WERI-Rb-1 (cell line): Measurements from ENCODE around the gene IL15.
"Not testable (repeated sequence)": the region's sequence is repeated elsewhere in the genome, so short reads cannot be mapped to it uniquely, and the experiment has no call there.

Source experiments
- DNase-seq: peaks from one replicate; pipeline ENCODE4 v3.0.0-alpha.2; 2020
- H3K27ac ChIP-seq: fragments of 250-450 bp; sonication (Bioruptor Pico); 2 replicates; pipeline ENCODE4 v1.5.1; 2020; ENCODE audit warnings: mild to moderate bottlenecking, moderate library complexity
- H3K27me3 ChIP-seq: fragments of 250-450 bp; sonication (Bioruptor Pico); 2 replicates; pipeline ENCODE4 v1.5.1; 2021; ENCODE audit warnings: mild to moderate bottlenecking, low read depth, moderate library complexity; ENCODE audit not compliant: insufficient read depth, severe bottlenecking
- H3K36me3 ChIP-seq: fragments of 250-450 bp; sonication (Bioruptor Pico); 2 replicates; pipeline ENCODE4 v1.5.1; 2020; ENCODE audit warnings: mild to moderate bottlenecking, moderate library complexity
- H3K4me3 ChIP-seq: 2 replicates; pipeline ENCODE4 v1.5.1; 2011; ENCODE audit warnings: low read depth, mild to moderate bottlenecking, control low read depth, low read length
- H3K9me3 ChIP-seq: fragments of 250-450 bp; sonication (Bioruptor Pico); 2 replicates; pipeline ENCODE4 v1.5.1; 2021; ENCODE audit warnings: mild to moderate bottlenecking, moderate library complexity; ENCODE audit not compliant: severe bottlenecking
- TF ChIP-seq, protein P1 (sequence below): IDR thresholded peaks from 2 replicates; pipeline ENCODE4 v1.5.1; 2011; ENCODE audit warnings: low read depth, mild to moderate bottlenecking, control low read depth, inconsistent platforms, low read length

The IL15 gene

DNA sequence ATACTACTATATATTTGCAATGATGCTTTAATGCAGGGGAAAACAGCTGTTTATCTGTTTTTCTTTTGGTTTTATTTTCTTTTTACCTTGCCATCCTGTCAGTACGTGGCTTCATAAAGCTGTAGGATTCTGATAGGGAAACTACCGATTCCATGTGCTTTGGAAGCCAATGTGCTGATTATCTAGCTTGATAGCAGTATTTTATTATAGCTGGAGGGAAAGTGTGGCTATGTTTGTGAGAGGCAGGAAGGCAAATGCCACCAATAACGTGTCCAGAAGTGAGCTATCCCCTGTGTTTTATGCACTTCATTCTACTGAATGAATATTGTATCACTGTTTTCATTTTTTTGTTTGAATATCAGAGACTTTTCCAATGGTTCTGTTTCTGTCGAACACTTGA, 43.7 kb downstream of the IL15 start:
- H3K27ac ChIP-seq: no peak overlapping the region
- TF ChIP-seq, protein P1, sequence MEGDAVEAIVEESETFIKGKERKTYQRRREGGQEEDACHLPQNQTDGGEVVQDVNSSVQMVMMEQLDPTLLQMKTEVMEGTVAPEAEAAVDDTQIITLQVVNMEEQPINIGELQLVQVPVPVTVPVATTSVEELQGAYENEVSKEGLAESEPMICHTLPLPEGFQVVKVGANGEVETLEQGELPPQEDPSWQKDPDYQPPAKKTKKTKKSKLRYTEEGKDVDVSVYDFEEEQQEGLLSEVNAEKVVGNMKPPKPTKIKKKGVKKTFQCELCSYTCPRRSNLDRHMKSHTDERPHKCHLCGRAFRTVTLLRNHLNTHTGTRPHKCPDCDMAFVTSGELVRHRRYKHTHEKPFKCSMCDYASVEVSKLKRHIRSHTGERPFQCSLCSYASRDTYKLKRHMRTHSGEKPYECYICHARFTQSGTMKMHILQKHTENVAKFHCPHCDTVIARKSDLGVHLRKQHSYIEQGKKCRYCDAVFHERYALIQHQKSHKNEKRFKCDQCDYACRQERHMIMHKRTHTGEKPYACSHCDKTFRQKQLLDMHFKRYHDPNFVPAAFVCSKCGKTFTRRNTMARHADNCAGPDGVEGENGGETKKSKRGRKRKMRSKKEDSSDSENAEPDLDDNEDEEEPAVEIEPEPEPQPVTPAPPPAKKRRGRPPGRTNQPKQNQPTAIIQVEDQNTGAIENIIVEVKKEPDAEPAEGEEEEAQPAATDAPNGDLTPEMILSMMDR: no peak
- no peak for DNase-seq
- H3K4me3 ChIP-seq: no peak overlapping the region
- no peaks in the 10 kb centered on the region for H3K9me3 ChIP-seq
- H3K36me3 ChIP-seq: no peaks in the 10 kb centered on the region
- no peaks in the 10 kb centered on the region for H3K27me3 ChIP-seq

DNA sequence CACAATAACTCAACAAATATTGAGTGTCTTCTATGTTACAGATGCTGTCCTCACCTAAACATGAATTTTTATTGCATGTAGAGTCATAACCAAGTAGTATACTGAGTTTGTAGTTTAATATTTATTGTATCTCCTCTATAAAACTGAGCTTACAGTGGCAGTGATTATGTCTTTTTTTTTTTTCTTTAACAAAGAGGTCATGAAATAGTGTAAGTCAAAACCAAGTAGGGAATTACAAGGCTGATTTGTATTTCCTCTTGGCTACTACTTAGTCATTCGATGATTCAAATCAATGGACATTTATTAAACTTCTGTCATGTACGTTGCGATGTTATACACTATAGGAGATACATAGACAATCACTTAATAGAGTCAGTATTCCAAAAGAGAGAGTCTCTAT, 48.4 kb downstream of the IL15 start:
- H3K27ac ChIP-seq: no peak overlapping the region
- TF ChIP-seq, protein P1: no peak
- H3K27me3 ChIP-seq: no peaks in the 10 kb centered on the region
- no peaks in the 10 kb centered on the region for H3K9me3 ChIP-seq
- no peak for DNase-seq
- H3K36me3 ChIP-seq: no peaks in the 10 kb centered on the region
- no peak overlapping the region for H3K4me3 ChIP-seq

DNA sequence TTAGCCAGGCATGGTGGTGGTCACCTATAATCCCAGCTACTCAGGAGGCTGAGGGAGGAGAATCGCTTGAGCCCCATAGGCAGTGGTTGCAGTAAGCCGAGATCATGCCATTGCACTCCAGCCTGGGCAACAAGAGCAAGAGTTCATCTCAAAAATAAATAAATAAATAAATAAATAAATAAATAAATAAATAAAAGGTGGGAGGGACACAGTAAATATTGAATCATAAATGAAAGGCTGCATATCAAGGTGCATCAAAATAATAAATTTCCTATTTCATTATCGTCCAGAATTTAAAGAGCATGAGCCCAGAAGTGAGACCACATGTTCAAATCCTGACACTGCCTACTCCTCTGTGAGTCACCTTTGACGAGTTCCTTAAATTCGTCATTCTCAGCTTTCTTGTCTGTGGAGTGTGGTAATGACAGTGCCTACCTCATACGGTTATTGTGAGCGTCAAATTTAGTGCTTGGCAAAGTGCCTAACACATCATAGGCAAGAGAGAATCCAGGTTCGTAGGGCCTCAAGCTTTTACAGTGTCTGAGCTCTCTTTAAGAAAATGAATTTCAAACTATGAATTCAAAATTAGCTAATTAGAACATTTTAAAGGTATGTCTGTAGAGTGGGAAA, 49.9 kb downstream of the IL15 start:
- Histone ChIP-seq H3K36me3 (no peaks in the 10 kb centered on the region), H3K9me3 (no peaks in the 10 kb centered on the region), H3K27ac (no peak overlapping the region), H3K4me3 (no peak overlapping the region), H3K27me3 (no peaks in the 10 kb centered on the region)
- TF ChIP-seq, protein P1: no peak
- DNase-seq: no peak

DNA sequence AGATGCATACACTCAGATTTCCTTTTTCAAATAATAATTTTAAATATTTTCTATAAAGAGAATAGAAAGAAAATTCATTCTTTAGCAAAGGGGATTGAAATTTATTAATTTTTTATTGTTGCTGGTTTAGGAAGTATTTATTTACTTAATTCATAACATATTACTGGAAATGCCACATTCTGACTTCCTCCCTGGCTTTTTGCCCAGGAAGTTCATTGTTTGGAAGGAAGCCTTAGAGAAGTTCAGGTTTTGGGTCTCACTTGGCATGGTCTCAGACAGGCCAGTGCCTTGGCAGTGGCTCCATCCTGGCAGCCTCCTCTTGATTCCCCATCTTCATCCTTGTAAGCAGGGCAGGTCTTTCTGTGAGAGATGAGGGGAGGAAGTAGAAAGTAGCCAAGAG, 50.5 kb downstream of the IL15 start:
- TF ChIP-seq, protein P1: no peak
- no peak overlapping the region for H3K27ac ChIP-seq
- DNase-seq: no peak

DNA sequence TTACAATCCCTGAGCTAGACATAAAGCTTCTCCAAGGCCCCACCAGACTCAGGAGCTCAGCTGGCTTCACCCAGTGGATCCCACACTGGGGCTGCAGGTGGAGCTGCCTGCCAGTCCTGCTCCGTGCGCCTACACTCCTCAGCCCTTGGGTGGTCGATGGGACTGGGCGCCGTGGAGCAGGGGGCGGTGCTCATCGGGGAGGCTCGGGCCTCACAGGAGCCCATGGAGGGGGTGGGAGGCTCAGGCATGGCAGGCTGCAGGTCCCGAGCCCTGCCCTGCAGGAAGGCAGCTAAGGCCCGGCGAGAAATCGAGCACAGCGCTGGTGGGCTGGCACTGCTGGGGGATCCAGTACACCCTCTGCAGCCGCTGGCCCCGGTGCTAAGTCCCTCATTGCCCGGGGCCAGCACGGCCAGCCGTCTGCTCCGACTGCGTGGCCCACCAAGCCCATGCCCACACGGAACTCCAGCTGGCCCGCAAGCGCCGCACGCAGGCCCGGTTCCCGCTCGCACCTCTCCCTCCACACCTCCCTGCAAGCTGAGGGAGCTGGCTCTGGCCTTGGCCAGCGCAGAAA, 53.4 kb downstream of the IL15 start:
- not testable (repeated sequence) for H3K4me3 ChIP-seq, DNase-seq, H3K27ac ChIP-seq, H3K36me3 ChIP-seq, H3K27me3 ChIP-seq, H3K9me3 ChIP-seq

More for the DNA sequence above, 50.5 kb downstream of the IL15 start:
- no peaks in the 10 kb centered on the region for H3K36me3 ChIP-seq
- no peaks in the 10 kb centered on the region for H3K9me3 ChIP-seq
- H3K4me3 ChIP-seq: no peak overlapping the region
- H3K27me3 ChIP-seq: no peaks in the 10 kb centered on the region

DNA sequence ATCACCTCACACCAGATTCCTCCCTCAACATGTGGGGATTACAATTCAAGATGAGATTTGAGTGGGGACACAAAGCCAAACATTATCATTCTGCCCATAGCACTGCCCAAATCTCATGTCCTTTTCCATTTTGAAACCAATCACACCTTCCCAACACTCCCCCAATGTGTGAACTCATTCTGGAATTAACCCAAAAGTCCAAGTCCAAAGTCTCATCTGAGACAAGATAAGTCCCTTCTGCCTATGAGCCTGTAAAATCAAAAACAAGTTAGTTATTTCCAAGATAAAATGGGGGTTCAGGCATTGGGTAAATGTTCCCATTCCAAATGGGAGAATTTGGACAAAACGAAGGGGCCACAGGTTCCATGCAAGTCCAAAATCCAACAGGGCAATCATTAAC, 54.9 kb downstream of the IL15 start:
- DNase-seq: not testable (repeated sequence)

DNA sequence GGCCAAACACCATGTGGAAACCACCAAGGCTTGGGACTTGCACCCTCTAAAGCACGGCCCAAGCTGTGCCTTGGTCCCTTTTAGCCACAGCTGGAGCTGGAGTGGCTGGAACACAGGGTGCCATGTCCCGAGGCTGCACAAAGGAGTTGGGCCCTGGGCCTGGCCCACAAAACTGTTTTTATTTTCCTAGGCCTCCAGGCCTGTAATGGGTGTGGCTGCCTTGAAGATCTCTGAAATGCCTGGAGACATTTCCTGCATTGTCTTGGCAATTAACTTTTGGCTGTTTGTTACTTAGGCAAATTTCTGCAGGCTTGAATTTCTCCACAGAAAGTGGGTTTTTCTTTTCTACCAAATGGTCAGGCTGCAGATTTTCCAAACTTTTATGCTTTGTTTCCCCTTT, 55.7 kb downstream of the IL15 start:
- Histone ChIP-seq H3K27me3 (no peaks in the 10 kb centered on the region), H3K36me3 (no peaks in the 10 kb centered on the region), H3K4me3 (no peak overlapping the region), H3K9me3 (no peaks in the 10 kb centered on the region), H3K27ac (no peak overlapping the region)
- no peak for DNase-seq
- TF ChIP-seq, protein P1: no peak

More for the DNA sequence above, 54.9 kb downstream of the IL15 start:
- not testable (repeated sequence) for H3K27me3 ChIP-seq, H3K4me3 ChIP-seq, H3K27ac ChIP-seq, H3K9me3 ChIP-seq, H3K36me3 ChIP-seq
